PC-3 (cell line): ENCODE data around the gene ONECUT3. TPM values are rescaled to one million over a fixed set of nuclear protein-coding genes. Genes with fewer than 3 reads are reported as not detected.
A peak's percentile ranks its signal among the peaks of the same experiment; 100 is the strongest.

Experiments
- ATAC-seq: fragments of 200-7000 bp; cut with Tn5 transposase; 2 replicates; pipeline ENCODE4 v1.9.1; 2020; ENCODE audit warnings: mild to moderate bottlenecking, moderate library complexity
- BruUV-seq: library from RNA; stranded (reverse); fragments of 400-500 nt; replicated peaks from 2 replicates; lab custom pipeline; 2021; lab: Mats Ljungman, UMichigan
- CTCF ChIA-PET: fragments of 300-600 bp; sonication (Branson Sonifier 250); formaldehyde crosslinking; loops from one replicate; lab custom pipeline; 2022; ENCODE audit warnings: antibody characterized with exemption; lab: Charles Lee
- POLR2A ChIA-PET: fragments of 300-600 bp; sonication (Branson Sonifier 250); formaldehyde crosslinking; loops from one replicate; lab custom pipeline; 2022; ENCODE audit warnings: antibody characterized with exemption; ENCODE audit not compliant: unreplicated experiment; lab: Charles Lee
- DNase-seq: peaks from one replicate; pipeline ENCODE4 v3.0.0-alpha.2; 2015
- H2AFZ ChIP-seq: fragments of 300-600 bp; sonication (generic); 2 replicates; pipeline ENCODE4 v1.6.0; 2016; ENCODE audit warnings: antibody characterized with exemption, low read length
- H3F3A ChIP-seq: fragments of 300-600 bp; sonication (generic); one replicate; pipeline ENCODE4 v1.6.0; 2017; ENCODE audit warnings: antibody characterized with exemption, low read length, control low read depth, mild to moderate bottlenecking; ENCODE audit not compliant: unreplicated experiment
- H3K27ac ChIP-seq: fragments of 300-600 bp; sonication (generic); 2 replicates; pipeline ENCODE4 v1.5.1; 2016; ENCODE audit warnings: mild to moderate bottlenecking, low read length
- H3K27me3 ChIP-seq: fragments of 300-600 bp; sonication (generic); 2 replicates; pipeline ENCODE4 v1.6.1; 2016; ENCODE audit warnings: low read length, mixed read lengths
- H3K36me3 ChIP-seq: fragments of 300-600 bp; sonication (generic); 2 replicates; pipeline ENCODE4 v1.6.1; 2016; ENCODE audit warnings: low read depth, mixed run types, low read length, mixed read lengths
- H3K4me1 ChIP-seq: fragments of 300-600 bp; sonication (generic); 2 replicates; pipeline ENCODE4 v1.5.1; 2016; ENCODE audit warnings: low read length; ENCODE audit not compliant: insufficient read depth
- H3K4me2 ChIP-seq: fragments of 300-600 bp; sonication (generic); 2 replicates; pipeline ENCODE4 v1.6.0; 2016; ENCODE audit warnings: low read length
- H3K4me3 ChIP-seq: fragments of 300-600 bp; sonication (generic); 2 replicates; pipeline ENCODE4 v1.5.1; 2016; ENCODE audit warnings: mild to moderate bottlenecking, low read length, mixed read lengths
- H3K79me2 ChIP-seq: fragments of 300-600 bp; sonication (generic); 2 replicates; pipeline ENCODE4 v1.6.1; 2017; ENCODE audit warnings: low read length, mixed read lengths
- H3K9ac ChIP-seq: fragments of 300-600 bp; sonication (generic); 2 replicates; pipeline ENCODE4 v1.6.0; 2016; ENCODE audit warnings: mild to moderate bottlenecking, low read length
- H3K9me2 ChIP-seq: fragments of 300-600 bp; sonication (generic); replicated peaks from 2 replicates; pipeline ENCODE4 v1.6.1; 2016; ENCODE audit warnings: mixed run types, low read length, mixed read lengths
- H3K9me3 ChIP-seq: fragments of 300-600 bp; sonication (generic); 2 replicates; pipeline ENCODE4 v1.6.1; 2016; ENCODE audit warnings: low read length, mixed read lengths
- H4K20me1 ChIP-seq: fragments of 300-600 bp; sonication (generic); 2 replicates; pipeline ENCODE4 v1.6.1; 2016; ENCODE audit warnings: low read length, mixed read lengths
- EZH2 ChIP-seq: fragments of 300-600 bp; sonication (generic); IDR thresholded peaks from one replicate; pipeline ENCODE4 v1.6.1; 2017; ENCODE audit warnings: antibody characterized with exemption, mild to moderate bottlenecking, low read length; ENCODE audit not compliant: unreplicated experiment
- EZH2phosphoT487 ChIP-seq: fragments of 300-600 bp; sonication (generic); IDR thresholded peaks from 2 replicates; pipeline ENCODE4 v1.6.1; 2018; ENCODE audit warnings: mild to moderate bottlenecking, antibody characterized with exemption, low read length, borderline replicate concordance
- intact Hi-C: fragments of 100-400 bp; cut with micrococcal nuclease; formaldehyde crosslinking; loops from 2 replicates; pipeline ENCODE4 v1.9.0; 2023
- total RNA-seq: library from RNA; depleted of rRNA; stranded (reverse); fragments of >200 nt; gene quantifications from 2 replicates; pipeline ENCODE4 v1.2.3, GENCODE V29; 2014
- TF ChIP-seq, protein P1 (sequence below): fragments of 300-600 bp; sonication (generic); conservative IDR thresholded peaks from 2 replicates; pipeline ENCODE4 v1.5.1; 2017; ENCODE audit warnings: antibody characterized with exemption, low read depth, mild to moderate bottlenecking, low read length

Gene ONECUT3
- total RNA-seq, 1 experiment from 2014 or later = 1.4 TPM

DNA sequence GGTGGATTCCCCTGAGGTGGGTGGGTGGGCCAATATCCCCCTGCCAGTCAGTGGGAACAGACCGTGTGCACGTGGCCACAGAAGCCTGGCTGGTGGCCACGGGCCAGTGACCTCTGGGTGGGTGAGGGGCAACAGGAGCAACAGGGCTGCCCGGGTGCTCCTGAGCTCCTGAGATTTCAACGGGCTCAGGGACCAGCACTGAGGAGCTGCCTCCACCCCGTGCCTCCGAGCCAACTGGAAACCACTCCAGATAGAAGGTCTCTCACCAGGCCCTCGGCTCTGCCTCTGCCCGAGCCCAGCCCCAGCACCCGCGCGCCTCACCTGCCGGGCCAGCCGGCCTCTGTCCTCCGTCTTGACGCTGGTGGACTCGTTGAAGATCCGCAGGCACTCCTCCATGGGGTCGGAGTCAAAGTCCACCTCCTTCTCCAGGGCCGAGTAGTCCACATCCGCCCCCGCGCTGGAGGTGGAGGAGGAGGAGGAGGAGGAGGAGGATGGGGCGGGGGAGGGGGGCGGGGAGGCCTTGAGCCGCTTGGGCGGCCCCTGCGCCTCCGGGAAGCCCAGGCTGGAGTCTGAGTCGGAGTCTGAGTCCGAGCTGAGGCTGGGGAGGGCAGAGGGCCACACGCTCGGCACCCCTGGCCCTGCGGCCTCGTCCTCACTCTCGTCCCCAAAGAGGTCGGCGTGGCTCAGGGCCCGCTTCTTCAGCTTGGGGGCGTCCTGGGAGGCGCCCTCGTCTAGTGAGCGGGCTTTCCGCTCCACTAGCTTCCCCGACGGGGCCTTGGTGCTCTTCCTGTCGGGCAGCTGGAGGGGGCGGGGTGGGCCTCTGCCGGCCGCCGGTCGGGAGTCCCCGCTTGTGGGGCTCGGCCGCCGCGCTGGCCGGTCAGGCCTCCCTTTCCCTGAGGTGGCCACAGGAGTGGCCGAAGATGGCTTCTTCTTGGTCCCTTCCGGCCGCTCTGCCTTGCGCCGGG lies 73.5 kb downstream of the ONECUT3 start:
- DNase-seq = no peak
- no TSS peak for BruUV-seq
- H3K9ac ChIP-seq = no peak overlapping the region
- H3K9me3 ChIP-seq = no peaks in the 10 kb centered on the region
- no peaks in the 10 kb centered on the region for H3K27me3 ChIP-seq
- CTCF ChIA-PET = interaction anchor here (0.6 kb wide), 1 partner anchor 38 kb away, joined by 3 read pairs; no protein-coding TSS in a partner anchor
- no peak overlapping the region for H3K4me2 ChIP-seq
- peak; percentile 22; the same call in 1 of the 2 replicates for ATAC-seq
- no peaks in the 10 kb centered on the region; the same call in 1 of the 2 replicates for H3K36me3 ChIP-seq
- no peaks in the 10 kb centered on the region for H3K9me2 ChIP-seq
- H3F3A ChIP-seq = no peaks in the 10 kb centered on the region
- no peaks in the 10 kb centered on the region for H3K4me1 ChIP-seq
- POLR2A ChIA-PET = interaction anchor here (0.6 kb wide), 1 partner anchor 67 kb away, joined by 3 read pairs; no protein-coding TSS in a partner anchor
- H2AFZ ChIP-seq = no peak overlapping the region
- H3K27ac ChIP-seq = no peak overlapping the region
- H3K79me2 ChIP-seq = peaks cover 5% of the 10 kb centered on the region; the same call in 1 of the 2 replicates
- no peaks in the 10 kb centered on the region for H4K20me1 ChIP-seq
- TF ChIP-seq, protein P1, sequence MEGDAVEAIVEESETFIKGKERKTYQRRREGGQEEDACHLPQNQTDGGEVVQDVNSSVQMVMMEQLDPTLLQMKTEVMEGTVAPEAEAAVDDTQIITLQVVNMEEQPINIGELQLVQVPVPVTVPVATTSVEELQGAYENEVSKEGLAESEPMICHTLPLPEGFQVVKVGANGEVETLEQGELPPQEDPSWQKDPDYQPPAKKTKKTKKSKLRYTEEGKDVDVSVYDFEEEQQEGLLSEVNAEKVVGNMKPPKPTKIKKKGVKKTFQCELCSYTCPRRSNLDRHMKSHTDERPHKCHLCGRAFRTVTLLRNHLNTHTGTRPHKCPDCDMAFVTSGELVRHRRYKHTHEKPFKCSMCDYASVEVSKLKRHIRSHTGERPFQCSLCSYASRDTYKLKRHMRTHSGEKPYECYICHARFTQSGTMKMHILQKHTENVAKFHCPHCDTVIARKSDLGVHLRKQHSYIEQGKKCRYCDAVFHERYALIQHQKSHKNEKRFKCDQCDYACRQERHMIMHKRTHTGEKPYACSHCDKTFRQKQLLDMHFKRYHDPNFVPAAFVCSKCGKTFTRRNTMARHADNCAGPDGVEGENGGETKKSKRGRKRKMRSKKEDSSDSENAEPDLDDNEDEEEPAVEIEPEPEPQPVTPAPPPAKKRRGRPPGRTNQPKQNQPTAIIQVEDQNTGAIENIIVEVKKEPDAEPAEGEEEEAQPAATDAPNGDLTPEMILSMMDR = no peak
- TF ChIP-seq EZH2phosphoT487 (no peak), EZH2 (no peak)
- no peak overlapping the region for H3K4me3 ChIP-seq
- intact Hi-C loops = no loop called here

DNA sequence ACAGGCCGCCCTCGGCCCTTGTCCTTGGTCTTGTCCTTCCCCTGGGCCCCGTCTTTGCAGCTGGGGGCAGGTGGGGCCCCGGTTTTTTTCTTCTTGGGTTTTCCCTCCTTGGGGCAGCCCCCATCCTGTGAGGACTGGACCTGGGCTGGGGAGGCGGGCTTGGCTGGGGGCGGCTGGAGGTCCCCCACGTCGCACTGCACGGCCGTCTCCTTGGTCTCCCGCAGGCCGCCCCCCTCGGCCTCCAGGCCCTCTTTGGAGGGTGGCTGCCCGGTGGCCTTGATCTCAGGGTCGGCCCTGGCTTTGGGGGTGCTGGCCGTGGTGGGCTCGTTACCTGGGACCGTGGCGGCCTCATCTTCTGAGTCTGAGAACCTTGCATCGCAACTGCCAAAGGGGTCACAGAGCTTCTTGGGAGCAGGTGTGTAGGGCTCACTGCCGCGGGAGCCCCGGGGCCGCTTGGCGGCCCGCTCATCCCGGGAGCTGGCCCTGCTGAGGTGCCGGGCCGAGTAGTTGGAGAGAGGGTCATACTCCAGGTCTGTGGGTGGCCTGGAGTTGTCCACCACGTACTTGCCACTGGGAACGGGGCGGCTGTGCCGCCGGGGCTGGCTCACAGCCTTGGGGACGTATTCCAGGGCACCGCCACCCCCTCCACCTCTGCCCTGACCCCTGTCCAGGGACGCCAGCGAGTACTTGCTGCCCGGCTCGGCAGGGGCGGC lies 74.4 kb downstream of the ONECUT3 start:
- Histone ChIP-seq H4K20me1 (no peaks in the 10 kb centered on the region), H2AFZ (no peak overlapping the region), H3K9ac (no peak overlapping the region), H3K9me2 (no peaks in the 10 kb centered on the region), H3K27me3 (no peaks in the 10 kb centered on the region), H3K4me1 (no peaks in the 10 kb centered on the region), H3K9me3 (no peaks in the 10 kb centered on the region), H3K4me3 (no peak overlapping the region), H3K36me3 (no peaks in the 10 kb centered on the region; the same call in 1 of the 2 replicates), H3K4me2 (no peak overlapping the region), H3K79me2 (peaks cover 5% of the 10 kb centered on the region; the same call in 1 of the 2 replicates), H3F3A (no peaks in the 10 kb centered on the region), H3K27ac (no peak overlapping the region)
- BruUV-seq = no TSS peak
- TF ChIP-seq, protein P1 = no peak
- no peak for TF ChIP-seq EZH2phosphoT487
- TF ChIP-seq EZH2 = no peak
- CTCF ChIA-PET = no interaction called here
- DNase-seq (no peak), ATAC-seq (no peak)
- POLR2A ChIA-PET = no interaction called here
- intact Hi-C loops = no loop called here
